SK-N-SH (cell line): ENCODE data around the gene PUM1. TPM values are rescaled to one million over a fixed set of nuclear protein-coding genes. Genes with fewer than 3 reads are reported as not detected.

Experiments
- CTCF ChIA-PET: fragments of 300-600, 350-600 bp; formaldehyde crosslinking; extraction: SDS; loops from one replicate; lab custom pipeline; 2021; lab: Yijun Ruan, JAX
- POLR2A ChIA-PET: fragments of 350-600 bp; sonication (Branson Sonifier 250); formaldehyde crosslinking; extraction: SDS; loops from one replicate; lab custom pipeline; 2020; ENCODE audit warnings: antibody characterized with exemption, inconsistent platforms; lab: Yijun Ruan, JAX
- DNase-seq: peaks from one replicate; pipeline ENCODE4 v3.0.0; 2012
- H2AFZ ChIP-seq: fragments of 200-600 bp; sonication (generic); 2 replicates; pipeline ENCODE4 v1.8.1; 2016; ENCODE audit warnings: antibody characterized with exemption, mild to moderate bottlenecking, low read depth
- H3F3A ChIP-seq: fragments of 200-600 bp; sonication (generic); replicated peaks from 2 replicates; pipeline ENCODE3; 2016; ENCODE audit warnings: antibody characterized with exemption, mild to moderate bottlenecking; ENCODE audit not compliant: insufficient read depth
- H3K27ac ChIP-seq, 2 experiments: fragments of 200-500 bp in 1 of 2; fragments of 200-600 bp in 1 of 2; sonication (Bioruptor generic) in 1 of 2; sonication (generic), shearing (Covaris generic) in 1 of 2; 2 replicates each; pipeline versions ENCODE4 v1.5.1 to v1.6.1; 2014 to 2016; ENCODE audit warnings: low read depth in 2 of 2, inconsistent platforms in 1 of 2, low read length in 1 of 2, mild to moderate bottlenecking in 1 of 2, mixed read lengths in 1 of 2
- H3K27me3 ChIP-seq: fragments of 200-600 bp; sonication (generic), shearing (Covaris generic); 2 replicates; pipeline ENCODE4 v1.6.1; 2016; ENCODE audit warnings: mixed run types; ENCODE audit not compliant: insufficient read depth
- H3K36me3 ChIP-seq, 2 experiments: fragments of 200-500 bp in 1 of 2; fragments of 200-600 bp in 1 of 2; sonication (Bioruptor generic) in 1 of 2; sonication (generic) in 1 of 2; replicated peaks in 1 of 2; 2 replicates each; pipeline versions ENCODE3 to v1.5.1; 2014 to 2016; ENCODE audit warnings: low read length in 1 of 2, mild to moderate bottlenecking in 1 of 2; ENCODE audit not compliant: insufficient read depth in 2 of 2, control insufficient read depth in 1 of 2
- H3K4me1 ChIP-seq, 2 experiments: fragments of 200-500 bp in 1 of 2; fragments of 200-600 bp in 1 of 2; sonication (Bioruptor generic) in 1 of 2; sonication (generic), shearing (Covaris generic) in 1 of 2; 2 replicates each; pipeline versions ENCODE4 v1.5.1 to v1.6.1; 2014 to 2016; ENCODE audit warnings: low read depth in 1 of 2, low read length in 1 of 2, mixed run types in 1 of 2; ENCODE audit not compliant: insufficient read depth in 2 of 2, control insufficient read depth in 1 of 2
- H3K4me2 ChIP-seq: fragments of 200-600 bp; sonication (generic), shearing (Covaris generic); 2 replicates; pipeline ENCODE4 v1.6.1; 2017; ENCODE audit warnings: mixed run types
- H3K4me3 ChIP-seq, 2 experiments: fragments of 200-500 bp in 1 of 2; fragments of 200-600 bp in 1 of 2; sonication (Bioruptor generic) in 1 of 2; sonication (generic), shearing (Covaris generic) in 1 of 2; 2 replicates each; pipeline versions ENCODE4 v1.5.1 to v1.8.1; 2014 to 2016; ENCODE audit warnings: low read depth in 2 of 2, inconsistent platforms in 1 of 2, low read length in 1 of 2, mild to moderate bottlenecking in 1 of 2, mixed read lengths in 1 of 2, moderate library complexity in 1 of 2
- H3K79me2 ChIP-seq: fragments of 200-600 bp; sonication (generic); 2 replicates; pipeline ENCODE4 v1.8.1; 2017; ENCODE audit warnings: mild to moderate bottlenecking; ENCODE audit not compliant: insufficient read depth
- H3K9ac ChIP-seq: fragments of 200-600 bp; sonication (generic); 2 replicates; pipeline ENCODE4 v1.6.1; 2017; ENCODE audit warnings: mixed run types
- H3K9me2 ChIP-seq: fragments of 200-600 bp; sonication (generic); 2 replicates; pipeline ENCODE4 v1.6.1; 2017; ENCODE audit warnings: mixed run types
- H3K9me3 ChIP-seq: fragments of 200-600 bp; sonication (generic); 2 replicates; pipeline ENCODE4 v1.6.1; 2017; ENCODE audit warnings: mixed run types, mild to moderate bottlenecking, moderate library complexity
- H4K20me1 ChIP-seq: fragments of 200-600 bp; sonication (generic); 2 replicates; pipeline ENCODE4 v1.6.1; 2017; ENCODE audit warnings: mild to moderate bottlenecking, mixed run types; ENCODE audit not compliant: insufficient read depth
- CHD2 ChIP-seq: fragments of 150-350 bp; IDR thresholded peaks from 2 replicates; pipeline ENCODE4 v1.6.1; 2018; ENCODE audit warnings: low read length; ENCODE audit not compliant: partially characterized antibody
- CTCF ChIP-seq: fragments of 200-600 bp; sonication (generic); IDR thresholded peaks from 2 replicates; pipeline ENCODE4 v1.6.1; 2017; ENCODE audit warnings: antibody characterized with exemption, mild to moderate bottlenecking, moderate library complexity
- EP300 ChIP-seq, 2 experiments: IDR thresholded peaks; 2 replicates each; pipeline versions ENCODE4 v1.4.0 to v1.6.1; 2012; ENCODE audit warnings: borderline replicate concordance in 1 of 2, low read depth in 1 of 2, low read length in 1 of 2
- FOXJ3 ChIP-seq: sonication (generic); formaldehyde crosslinking; IDR thresholded peaks from 2 replicates; pipeline ENCODE4 v1.5.1; 2020; ENCODE audit warnings: mild to moderate bottlenecking, missing genetic modification reagents
- GATA2 ChIP-seq: sonication (generic); formaldehyde crosslinking; IDR thresholded peaks from 2 replicates; pipeline ENCODE4 v1.5.0; 2020; ENCODE audit warnings: mild to moderate bottlenecking, missing genetic modification reagents
- IRF3 ChIP-seq: fragments of 150-350 bp; IDR thresholded peaks from 2 replicates; pipeline ENCODE4 v1.6.1; 2016; ENCODE audit warnings: mild to moderate bottlenecking, low read depth, low read length
- MAX ChIP-seq: IDR thresholded peaks from 2 replicates; pipeline ENCODE4 v1.4.0; 2012; ENCODE audit warnings: low read depth
- MEF2A ChIP-seq: IDR thresholded peaks from 2 replicates; pipeline ENCODE4 v1.4.0; 2012; ENCODE audit warnings: low read depth, borderline replicate concordance
- NFIC ChIP-seq: IDR thresholded peaks from 2 replicates; pipeline ENCODE4 v1.4.0; 2012; ENCODE audit warnings: borderline replicate concordance
- POLR2AphosphoS5 ChIP-seq: IDR thresholded peaks from 2 replicates; pipeline ENCODE4 v1.6.1; 2012; ENCODE audit warnings: low read depth, low read length
- RCOR1 ChIP-seq: fragments of 150-350 bp; IDR thresholded peaks from 2 replicates; pipeline ENCODE4 v1.6.1; 2017; ENCODE audit warnings: antibody characterized with exemption, low read length
- RFX5 ChIP-seq: IDR thresholded peaks from 2 replicates; pipeline ENCODE4 v1.6.1; 2012; ENCODE audit warnings: mild to moderate bottlenecking, improper control_type of control experiment, low read length
- RXRA ChIP-seq: IDR thresholded peaks from 2 replicates; pipeline ENCODE4 v1.4.0; 2012; ENCODE audit warnings: low read depth, mild to moderate bottlenecking, borderline replicate concordance
- SMC3 ChIP-seq: IDR thresholded peaks from 2 replicates; pipeline ENCODE4 v1.6.1; 2012; ENCODE audit warnings: low read depth, low read length, improper control_type of control experiment
- TAF1 ChIP-seq: IDR thresholded peaks from 2 replicates; pipeline ENCODE4 v1.6.1; 2012; ENCODE audit warnings: low read depth, mild to moderate bottlenecking, low read length, moderate library complexity, borderline replicate concordance
- TEAD4 ChIP-seq: IDR thresholded peaks from 2 replicates; pipeline ENCODE4 v1.4.0; 2012; ENCODE audit warnings: mild to moderate bottlenecking, borderline replicate concordance; ENCODE audit not compliant: insufficient read depth
- USF1 ChIP-seq: IDR thresholded peaks from 2 replicates; pipeline ENCODE4 v1.4.0; 2012; ENCODE audit warnings: low read depth, borderline replicate concordance
- USF2 ChIP-seq: fragments of 150-350 bp; IDR thresholded peaks from 2 replicates; pipeline ENCODE4 v1.6.1; 2017; ENCODE audit warnings: antibody characterized with exemption, low read length, low read depth, borderline replicate concordance
- YY1 ChIP-seq: IDR thresholded peaks from 2 replicates; pipeline ENCODE4 v1.4.0; 2012; ENCODE audit warnings: low read depth, mild to moderate bottlenecking
- WGBS: methylation state at CpG from one replicate; pipeline ENCODE4 v1.1.6; 2017; ENCODE audit warnings: low lambda C conversion rate; 5-methylcytosine and 5-hydroxymethylcytosine counted together
- polyA plus RNA-seq, 3 experiments: library from polyadenylated mRNA; depleted of rRNA; stranded (reverse); fragments of >200 nt; gene quantifications; 2 replicates each; pipeline ENCODE4 v1.2.3, GENCODE V29; 2012

Gene PUM1
- polyA plus RNA-seq, 1 of the 3 experiments (the other 2 are of a cell fraction), result 66.7 TPM

- TF ChIP-seq EP300 (IDR thresholded peaks at IDR 0.05; ENCODE audit: borderline replicate concordance in 1 of 2, low read depth in 1 of 2, low read length in 1 of 2) (no peak), IRF3 (no peak)
Observed at GRCh38 chr1:30892671-30893073, 172.8 kb downstream of the PUM1 start (continued).

- TF ChIP-seq YY1, result no peak
- no peak for TF ChIP-seq MEF2A
- no peak for TF ChIP-seq SMC3
- no peak for TF ChIP-seq CHD2
- no peak for TF ChIP-seq USF2
- TF ChIP-seq FOXJ3 (CRISPR knock-in tag), result no peak
- no peak for TF ChIP-seq MAX
- TF ChIP-seq GATA2 (CRISPR knock-in tag), result no peak
- TF ChIP-seq RXRA, result no peak
- TF ChIP-seq CTCF, result no peak
- TF ChIP-seq TEAD4, result no peak
- TF ChIP-seq RFX5, result no peak
- TF ChIP-seq NFIC, result no peak
- no peak for TF ChIP-seq TAF1
- TF ChIP-seq POLR2AphosphoS5, result no peak
- no peak for TF ChIP-seq USF1
- no peak for TF ChIP-seq RCOR1
- TF ChIP-seq, all 33 proteins: peak for 0
- no peaks in the 10 kb centered on the region for H3K9me2 ChIP-seq
- H3K79me2 ChIP-seq, result peaks cover 31% of the 10 kb centered on the region; the same call in 1 of the 2 replicates
- ChIA-PET POLR2A (no interaction called here), CTCF (interaction anchor here (0.6 to 47.0 kb wide), 2 partner anchors 12 to 81 kb away, joined by 3 to 1422 read pairs; no protein-coding TSS in a partner anchor)
- DNase-seq, result no peak
- no peak overlapping the region for H3K4me3 ChIP-seq
- peaks cover 71% of the 10 kb centered on the region for H4K20me1 ChIP-seq
- H3K27ac ChIP-seq, result no peak overlapping the region
- H3F3A ChIP-seq, result peaks cover 14% of the 10 kb centered on the region
- H2AFZ ChIP-seq, result no peak overlapping the region
- H3K36me3 ChIP-seq, result no peaks in the 10 kb centered on the region
- peaks cover 16 to 26% of the 10 kb centered on the region in 2 experiments; a peak in 3 of 4 replicates for H3K4me1 ChIP-seq
- H3K27me3 ChIP-seq, result no peaks in the 10 kb centered on the region
- no peaks in the 10 kb centered on the region for H3K9me3 ChIP-seq
- 100% methylated on average over 3 of the region's 5 CpGs for WGBS
- no peak overlapping the region for H3K4me2 ChIP-seq
- H3K9ac ChIP-seq, result no peak overlapping the region
Observed at GRCh38 chr1:30891227-30891552, 174.3 kb downstream of the PUM1 start.
